Measurements from ENCODE around the gene PPP1R3D.
"Not testable (repeated sequence)": the region's sequence is repeated elsewhere in the genome, so short reads cannot be mapped to it uniquely, and the experiment has no call there.

Gene PPP1R3D, protein sequence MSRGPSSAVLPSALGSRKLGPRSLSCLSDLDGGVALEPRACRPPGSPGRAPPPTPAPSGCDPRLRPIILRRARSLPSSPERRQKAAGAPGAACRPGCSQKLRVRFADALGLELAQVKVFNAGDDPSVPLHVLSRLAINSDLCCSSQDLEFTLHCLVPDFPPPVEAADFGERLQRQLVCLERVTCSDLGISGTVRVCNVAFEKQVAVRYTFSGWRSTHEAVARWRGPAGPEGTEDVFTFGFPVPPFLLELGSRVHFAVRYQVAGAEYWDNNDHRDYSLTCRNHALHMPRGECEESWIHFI

DNA sequence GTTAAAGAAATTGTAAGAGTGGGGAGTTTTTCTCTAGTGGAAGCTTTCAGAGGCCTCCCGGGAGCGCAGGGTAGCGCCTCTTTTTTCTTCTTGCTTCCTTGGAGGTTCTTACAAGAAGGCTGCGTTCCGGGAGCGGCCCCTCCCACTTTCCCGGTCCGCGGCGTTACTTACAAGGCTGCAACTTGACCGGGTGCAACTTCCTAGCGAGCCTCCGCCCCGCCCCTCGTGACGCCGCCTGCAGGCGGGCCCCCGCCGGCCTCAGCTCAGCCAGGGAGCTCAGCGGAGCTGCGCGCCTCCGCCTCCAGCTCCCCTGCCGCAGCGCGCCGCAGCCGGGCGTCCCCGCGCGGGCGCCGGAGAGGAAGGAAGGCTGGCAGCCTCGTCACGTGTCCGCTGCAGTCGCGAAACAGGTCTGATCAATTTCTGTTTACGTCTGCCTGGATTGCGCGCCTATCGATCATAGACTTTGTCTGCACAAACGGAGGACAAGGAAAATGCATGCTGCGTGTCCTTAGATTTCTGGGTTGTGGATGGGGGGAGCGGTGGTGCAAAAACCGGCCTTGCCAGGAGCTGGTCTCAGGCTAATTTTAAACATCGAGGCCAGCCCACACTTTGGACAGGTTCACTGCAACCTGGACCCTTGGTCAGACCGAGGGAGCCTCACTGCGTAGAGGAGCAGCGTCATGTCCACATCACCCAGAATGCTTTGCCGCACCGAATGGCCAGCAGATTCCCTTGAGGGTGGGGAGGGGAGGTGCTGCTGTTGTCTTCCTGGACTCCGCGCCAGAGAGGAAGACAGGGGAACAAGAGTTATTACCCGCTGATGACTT is at the start of gene PPP1R3D, which contains the start of gene FAM217B:
Gene PPP1R3D (minus strand): TSS at position 177 of the 827 bp plus-strand sequence. CDS start 374 bp downstream, outside the sequence.
Gene FAM217B (plus strand): TSS at position 261 of the 827 bp plus-strand sequence. CDS start 3,555 bp downstream, outside the sequence.
- DNase-seq (ENCODE audit: low read depth in 3 of 3), result peak; percentile 71 to 82 (median 78)

DNA sequence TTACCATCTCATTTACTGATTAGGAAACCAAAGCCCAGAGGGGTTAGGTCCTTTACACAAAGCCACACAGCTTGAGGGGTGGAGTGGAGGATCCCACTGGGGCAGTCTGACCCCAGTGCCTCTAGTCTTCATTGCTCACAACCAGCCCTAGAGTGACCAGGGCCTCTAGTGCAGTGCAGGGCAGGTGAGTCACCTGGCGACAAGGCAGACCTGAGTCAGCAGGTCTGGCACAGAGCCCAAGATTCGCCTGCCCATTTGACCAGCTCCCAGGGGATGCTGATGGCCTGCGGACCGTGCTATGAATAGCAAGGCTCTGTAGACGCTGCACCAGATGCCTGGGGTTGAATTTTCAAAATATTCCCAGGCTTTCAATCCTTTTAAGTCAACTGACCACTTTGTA is 48.0 kb upstream of the PPP1R3D start:
- no peak for DNase-seq (ENCODE audit: low read depth in 3 of 3)

DNA sequence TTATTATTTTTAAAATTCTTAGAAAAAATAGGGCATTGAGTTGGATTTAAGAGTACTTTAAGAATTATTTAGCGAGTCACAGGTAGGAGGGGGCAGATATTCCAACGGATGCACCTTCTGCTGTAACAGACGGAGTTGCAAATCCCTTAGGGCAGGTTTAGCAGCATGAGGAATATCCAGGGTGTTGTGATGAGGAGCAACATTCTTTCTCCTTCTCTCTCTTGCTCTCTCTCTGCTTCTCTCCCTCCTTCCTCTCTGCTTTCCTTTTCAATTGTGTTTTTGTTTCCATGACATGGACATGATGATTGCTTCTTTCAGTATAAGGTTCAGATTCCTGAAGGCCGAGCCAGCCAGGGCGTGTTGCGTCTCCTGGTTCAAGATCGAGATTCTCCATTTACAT is 47.0 kb upstream of the PPP1R3D start:
- DNase-seq (ENCODE audit: low read depth in 3 of 3), result no peak

DNA sequence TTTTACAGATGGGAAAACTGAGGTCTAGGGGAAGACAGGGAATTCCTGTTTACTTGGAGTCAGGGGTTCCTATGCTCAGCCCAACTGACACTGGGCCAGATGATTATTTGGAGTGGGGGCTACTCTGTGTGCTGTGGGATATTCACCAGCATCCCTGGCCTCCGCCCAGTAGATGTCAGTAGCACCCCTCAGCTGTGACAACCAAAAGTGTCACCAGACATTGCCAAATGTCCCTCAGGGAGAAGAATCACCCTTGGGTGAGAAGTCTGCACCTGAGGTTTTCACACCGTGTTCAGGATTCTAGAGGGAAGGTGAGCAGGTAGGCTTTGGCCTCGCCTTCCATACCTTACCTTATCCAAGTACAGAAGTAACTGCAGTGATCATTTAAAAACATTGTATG is 45.8 kb upstream of the PPP1R3D start:
- no peak for DNase-seq (ENCODE audit: low read depth in 3 of 3)

DNA sequence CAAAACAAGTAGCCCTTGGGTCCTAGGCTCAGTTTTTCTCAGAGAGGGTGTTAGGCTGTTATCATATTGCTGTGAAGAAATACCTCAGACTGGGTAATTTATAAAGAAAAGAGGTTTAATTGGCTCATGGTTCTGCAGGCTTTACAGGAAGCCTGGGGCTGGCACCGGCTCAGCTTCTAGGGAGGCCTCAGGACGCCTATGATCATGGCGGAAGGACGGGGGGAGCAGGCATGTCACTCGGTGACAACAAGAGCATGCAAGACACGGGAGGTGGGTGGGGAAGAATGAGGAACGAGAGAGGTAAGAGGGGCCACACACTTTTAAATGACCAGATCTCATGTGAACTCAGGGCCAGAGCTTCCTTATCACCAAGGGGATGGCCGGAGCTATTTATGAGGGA is 45.1 kb upstream of the PPP1R3D start:
- DNase-seq (ENCODE audit: low read depth in 3 of 3), result no peak

DNA sequence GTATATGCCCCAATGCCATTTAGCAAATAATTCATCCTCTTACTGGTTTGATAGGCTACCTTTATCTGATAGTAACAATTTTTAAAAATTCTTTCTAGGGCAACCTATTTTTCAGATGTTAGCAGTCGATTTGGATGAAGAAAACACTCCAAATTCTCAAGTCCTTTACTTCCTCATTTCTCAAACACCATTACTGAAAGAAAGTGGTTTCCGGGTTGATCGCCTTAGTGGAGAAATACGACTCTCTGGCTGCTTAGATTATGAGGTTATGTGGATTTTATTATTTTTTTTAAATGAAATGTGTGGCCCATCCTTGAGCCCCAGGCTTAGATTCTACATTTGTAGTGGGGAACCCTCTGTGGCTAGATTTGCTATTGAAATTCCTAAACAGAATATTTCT is 44.4 kb upstream of the PPP1R3D start:
- DNase-seq (ENCODE audit: low read depth in 3 of 3), result no peak

DNA sequence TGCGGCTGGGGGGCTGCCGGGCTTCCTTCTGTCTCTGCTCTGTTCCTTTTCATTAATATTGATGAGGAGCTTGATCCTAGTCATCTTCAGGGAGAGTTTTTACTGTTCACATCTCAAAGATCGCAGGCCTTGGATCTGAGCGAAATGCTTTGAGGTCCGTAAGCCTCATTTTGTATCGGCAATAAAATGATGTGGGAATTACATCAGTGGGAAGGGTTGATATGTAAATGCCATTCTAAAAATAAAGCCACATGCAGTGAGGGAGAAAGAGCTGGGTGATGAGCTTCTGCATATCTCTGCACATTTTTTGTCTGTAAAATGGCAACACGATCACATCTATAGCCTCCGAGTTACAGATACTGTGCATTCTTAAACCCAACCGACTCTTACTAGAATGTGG is 43.0 kb upstream of the PPP1R3D start:
- no peak for DNase-seq (ENCODE audit: low read depth in 3 of 3)

DNA sequence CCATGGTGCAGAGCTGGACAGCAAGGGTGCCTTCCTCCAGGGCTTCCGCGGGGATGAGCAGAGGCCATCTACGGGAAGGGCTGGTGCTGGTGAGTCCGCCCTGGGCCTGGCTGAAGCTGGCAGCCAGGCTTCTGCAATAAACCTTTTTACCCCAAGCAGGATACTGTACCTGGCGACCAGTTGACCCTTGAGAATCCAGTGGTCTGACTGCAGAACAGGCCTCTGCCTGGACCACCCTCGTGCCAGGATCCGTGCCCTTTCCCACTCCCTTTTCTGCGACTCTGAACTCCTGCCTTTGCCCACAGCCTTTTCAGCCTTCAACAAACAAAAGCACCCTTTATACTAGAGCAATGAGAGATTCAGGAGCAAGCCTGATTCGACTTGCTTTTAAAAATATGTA is 37.0 kb upstream of the PPP1R3D start:
- no peak for DNase-seq (ENCODE audit: low read depth in 3 of 3)

DNA sequence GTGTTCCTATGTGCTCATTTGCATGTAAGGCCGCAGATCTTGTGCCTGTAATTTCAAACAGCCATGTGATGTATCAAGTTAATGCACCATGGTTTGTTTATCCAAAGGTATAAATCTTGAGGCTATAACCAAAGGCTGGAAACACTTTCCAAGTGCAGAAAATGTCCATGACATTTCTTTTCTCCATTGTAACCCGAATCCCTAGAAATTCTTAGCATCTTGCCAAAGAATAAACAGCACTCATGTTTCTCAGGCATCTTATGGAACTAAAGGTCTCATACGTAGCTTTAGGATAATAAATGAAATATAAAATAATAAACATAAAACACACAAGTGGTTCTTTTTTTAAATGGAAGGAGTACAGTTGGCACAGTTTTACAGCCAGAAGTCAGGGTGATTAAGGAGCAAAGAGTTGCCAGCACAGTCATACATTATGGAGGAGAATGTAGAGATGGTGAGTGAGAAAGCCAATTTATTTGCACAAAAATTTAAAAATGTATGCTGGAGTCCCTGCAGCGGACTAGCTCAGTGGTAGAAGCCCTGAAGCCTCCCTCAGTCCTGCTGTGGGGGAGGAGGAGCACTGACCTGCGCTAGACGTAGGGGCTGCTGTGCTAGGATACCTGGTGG is 36.2 kb upstream of the PPP1R3D start:
- no peak for DNase-seq (ENCODE audit: low read depth in 3 of 3)

DNA sequence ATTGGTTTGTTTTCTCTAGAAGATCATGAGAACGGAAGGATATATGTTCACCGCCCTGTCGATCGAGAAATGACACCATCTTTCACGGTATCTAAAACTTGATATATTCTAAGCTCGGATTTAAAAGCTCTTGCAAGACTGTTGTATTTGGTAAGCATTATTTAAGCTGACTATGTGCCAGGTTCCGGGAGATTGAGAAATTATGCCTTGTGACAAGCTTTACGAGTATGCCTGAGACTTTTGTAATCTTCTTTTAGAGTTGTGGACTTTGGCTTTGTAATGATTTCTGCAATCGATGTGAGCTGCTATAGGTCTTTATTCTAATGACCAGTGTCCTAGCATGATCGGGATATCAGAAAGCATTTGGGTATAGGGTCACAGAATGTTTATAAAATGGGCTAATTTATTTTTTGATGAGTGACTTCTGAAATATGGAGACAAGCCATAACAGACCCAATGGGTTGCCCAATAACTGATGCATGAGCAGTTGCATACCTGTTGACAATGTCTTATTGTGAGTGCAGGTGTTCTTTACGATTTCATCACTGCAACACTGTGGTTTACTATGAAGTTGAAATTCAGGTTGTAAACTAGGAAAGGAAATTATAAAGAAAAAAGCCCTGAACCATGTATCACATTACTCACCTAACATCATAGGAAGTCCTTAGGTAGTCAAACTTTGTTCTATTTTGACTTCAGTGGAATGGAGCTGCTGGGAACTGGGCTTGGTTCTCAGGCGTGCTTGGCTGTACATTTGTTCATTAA is 32.1 kb upstream of the PPP1R3D start:
- DNase-seq (ENCODE audit: low read depth in 3 of 3), result no peak

DNA sequence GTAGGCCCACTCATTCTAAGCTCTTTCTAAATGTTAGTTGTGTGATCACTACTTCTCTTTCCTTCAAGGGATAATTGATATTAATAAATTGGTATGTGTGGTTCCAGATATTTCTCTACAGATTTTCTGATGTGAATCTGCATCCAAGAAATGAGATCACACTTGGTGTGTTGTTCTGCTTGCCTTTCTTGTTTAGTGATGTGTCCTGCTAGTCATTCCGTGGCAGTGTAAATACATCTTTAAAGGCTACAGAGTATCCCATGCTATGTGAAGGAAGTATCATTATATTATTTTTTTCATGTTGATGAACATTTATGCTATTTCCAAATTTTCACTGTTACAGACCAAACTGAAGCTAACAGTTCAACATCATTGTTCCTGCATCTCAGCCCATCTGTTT is 31.3 kb upstream of the PPP1R3D start:
- no peak for DNase-seq (ENCODE audit: low read depth in 3 of 3)

DNA sequence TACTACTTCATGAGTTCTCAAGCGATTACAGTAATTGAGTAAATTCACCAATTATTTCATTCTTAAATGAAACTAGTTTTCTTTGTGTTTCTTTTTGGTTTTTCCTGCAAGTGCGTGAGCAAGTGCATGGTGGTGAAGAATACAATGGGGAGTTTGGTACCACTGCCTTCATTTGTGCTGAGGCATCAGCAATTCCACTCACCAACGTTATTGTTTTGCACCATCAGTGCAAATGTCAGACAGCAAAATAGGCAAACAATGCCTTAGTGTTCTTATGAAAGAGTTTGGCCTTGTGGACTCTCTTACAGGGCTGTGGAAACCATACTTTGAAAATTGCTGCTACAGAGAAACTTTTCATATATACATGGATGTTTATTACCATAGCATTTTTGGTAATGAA is 26.3 kb upstream of the PPP1R3D start:
- no peak for DNase-seq (ENCODE audit: low read depth in 3 of 3)

DNA sequence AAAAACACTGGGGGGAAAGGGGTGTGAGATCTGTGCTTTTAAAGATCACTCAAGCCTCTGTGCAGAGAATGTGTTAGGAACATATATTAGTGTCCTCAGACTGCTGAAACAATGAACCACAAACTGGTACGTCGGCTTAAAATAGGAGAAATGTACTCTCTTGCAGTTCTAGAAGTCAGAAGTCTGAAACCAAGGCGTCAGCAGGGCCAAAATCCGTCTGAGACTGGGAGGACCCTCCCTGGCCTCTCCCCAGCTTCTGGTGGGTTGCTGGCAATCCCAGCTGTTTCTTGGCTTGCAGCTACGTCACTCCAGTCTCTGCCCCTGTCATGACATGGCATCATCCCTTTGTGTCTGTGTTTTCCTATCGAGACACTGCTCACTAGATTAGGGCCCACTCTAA is 22.1 kb upstream of the PPP1R3D start:
- no peak for DNase-seq (ENCODE audit: low read depth in 3 of 3)

DNA sequence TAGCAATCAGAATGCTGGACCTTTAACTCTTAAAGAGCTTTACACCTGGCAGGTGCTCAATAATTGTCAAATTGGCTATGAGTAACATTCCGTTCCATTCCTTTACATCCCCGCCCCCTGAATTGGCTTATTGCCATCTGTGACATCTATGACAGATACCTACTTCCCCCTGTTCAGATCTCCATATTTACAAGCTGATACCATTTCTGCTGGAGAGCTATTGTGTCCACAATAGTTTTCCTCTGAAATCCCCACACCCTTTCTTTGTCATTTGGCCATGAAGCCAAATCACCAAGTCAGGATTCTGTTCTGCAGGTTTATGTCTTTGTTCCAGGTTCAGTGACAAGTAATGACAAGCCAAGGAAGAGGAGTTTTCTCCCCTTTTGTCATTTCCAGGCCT is 21.3 kb upstream of the PPP1R3D start:
- DNase-seq (ENCODE audit: low read depth in 3 of 3), result no peak

DNA sequence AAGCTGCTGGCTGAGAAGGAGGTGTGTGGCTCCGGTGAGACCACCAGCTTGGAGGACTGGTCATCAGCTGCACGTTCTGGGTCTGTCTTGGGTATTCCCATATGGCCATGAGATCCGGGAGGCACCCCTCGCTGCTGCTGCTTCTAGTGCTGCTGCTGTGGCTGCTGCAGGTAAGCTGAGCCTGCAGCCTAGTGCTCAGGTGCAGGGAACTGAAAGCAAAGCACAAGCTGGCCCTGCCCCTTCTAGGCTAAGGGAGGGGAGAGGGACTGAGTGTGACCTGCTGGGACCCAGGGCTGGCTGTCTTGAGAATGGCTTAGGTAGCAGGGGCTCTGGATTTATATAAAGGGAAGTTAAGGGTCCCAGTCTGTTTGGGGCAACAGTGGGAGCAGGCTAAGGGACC is 18.5 kb upstream of the PPP1R3D start:
- DNase-seq (ENCODE audit: low read depth in 3 of 3), result no peak

DNA sequence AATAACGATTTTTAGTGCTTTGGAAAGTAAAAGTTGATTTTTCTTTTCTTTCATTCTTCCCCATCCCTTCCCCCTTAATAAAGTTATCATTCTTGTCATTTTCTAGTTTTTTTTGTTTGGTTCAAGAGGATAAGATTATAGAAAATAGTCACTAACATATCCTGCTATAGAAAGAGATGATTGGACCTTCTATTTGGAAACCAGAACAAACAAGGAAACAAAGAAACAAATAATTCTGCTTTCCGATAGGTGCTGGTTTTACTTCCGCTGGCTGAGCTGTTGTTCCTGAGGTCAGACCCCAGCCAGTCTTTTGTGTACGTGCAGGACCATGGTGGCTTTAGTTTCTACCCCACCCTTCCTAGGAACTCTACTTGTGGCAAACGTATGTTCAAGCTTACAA is 18.0 kb upstream of the PPP1R3D start, which contains the start of gene CDH26:
Gene CDH26 (plus strand): TSS at position 301 of the 400 bp plus-strand sequence. CDS start 304 bp downstream, outside the sequence.
- DNase-seq (ENCODE audit: low read depth in 3 of 3), result no peak

DNA sequence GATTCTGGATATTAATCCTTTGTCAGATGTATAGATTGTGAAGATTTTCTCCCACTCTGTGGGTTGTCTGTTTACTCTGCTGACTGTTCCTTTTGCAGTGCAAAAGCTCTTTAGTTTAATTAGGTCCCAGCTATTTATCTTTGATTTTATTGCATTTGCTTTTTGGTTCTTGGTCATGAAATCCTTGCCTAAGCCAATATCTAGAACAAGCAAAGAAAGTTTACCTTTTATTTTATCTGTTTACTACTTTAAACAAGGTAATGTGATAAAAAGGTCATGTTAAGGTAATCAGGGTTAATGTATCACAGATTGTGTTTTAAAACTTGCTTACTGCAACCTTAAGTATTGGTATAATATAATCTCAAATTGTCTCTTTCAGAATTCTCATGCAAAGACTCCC is 17.5 kb upstream of the PPP1R3D start:
- not testable (repeated sequence) for DNase-seq (ENCODE audit: low read depth in 3 of 3)

DNA sequence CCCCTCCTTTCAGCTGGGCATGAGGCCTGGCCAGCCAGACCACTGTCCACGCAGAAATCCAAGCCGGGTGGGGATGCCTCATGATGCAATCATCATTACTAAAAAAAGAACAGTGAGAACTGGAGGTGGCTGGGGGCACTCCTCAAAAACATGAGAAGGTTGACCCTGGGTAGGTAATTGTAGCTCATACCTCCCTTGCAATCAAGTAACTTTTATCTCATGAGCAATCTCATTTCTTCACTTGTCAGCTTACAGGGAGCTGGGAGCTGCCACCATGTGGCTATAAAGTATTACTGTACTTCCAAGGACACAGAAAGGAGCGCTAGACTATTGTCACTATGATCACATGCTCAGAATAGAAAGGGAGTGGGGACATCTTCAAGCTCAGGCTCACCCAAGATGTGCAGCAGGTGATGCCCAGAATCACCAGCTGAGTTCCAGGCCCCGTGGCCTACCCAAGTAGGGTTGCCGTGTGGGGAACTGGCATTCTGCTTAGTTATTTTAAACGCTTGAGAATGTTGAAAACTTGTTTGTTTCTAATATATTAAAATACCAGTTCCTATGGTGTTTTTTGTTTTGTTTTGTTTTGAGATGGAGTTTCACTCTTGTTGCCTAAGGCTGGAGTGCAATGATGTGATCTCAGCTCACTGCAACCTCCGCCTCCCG is 15.2 kb upstream of the PPP1R3D start:
- no peak for DNase-seq (ENCODE audit: low read depth in 3 of 3)

DNA sequence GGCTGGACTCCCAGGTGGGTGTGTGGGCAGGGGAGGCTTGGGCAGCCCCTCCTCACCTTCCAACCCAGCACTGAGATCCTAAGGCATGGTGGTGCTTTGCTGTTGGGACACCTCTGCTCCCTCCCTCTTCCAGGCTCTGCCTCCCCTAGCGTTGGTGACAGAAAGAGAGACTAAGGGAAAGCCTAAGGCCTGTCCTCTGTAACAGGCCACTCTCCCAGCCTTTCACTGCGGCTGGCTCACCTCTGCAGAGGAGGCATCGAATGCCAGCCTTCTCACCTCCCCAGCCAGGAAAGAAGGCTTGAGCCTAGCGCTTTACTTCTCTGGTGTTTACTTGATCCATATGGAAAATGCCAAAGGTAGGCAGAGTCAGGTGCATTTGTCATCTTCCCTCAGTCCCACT is 14.6 kb upstream of the PPP1R3D start:
- no peak for DNase-seq (ENCODE audit: low read depth in 3 of 3)

DNA sequence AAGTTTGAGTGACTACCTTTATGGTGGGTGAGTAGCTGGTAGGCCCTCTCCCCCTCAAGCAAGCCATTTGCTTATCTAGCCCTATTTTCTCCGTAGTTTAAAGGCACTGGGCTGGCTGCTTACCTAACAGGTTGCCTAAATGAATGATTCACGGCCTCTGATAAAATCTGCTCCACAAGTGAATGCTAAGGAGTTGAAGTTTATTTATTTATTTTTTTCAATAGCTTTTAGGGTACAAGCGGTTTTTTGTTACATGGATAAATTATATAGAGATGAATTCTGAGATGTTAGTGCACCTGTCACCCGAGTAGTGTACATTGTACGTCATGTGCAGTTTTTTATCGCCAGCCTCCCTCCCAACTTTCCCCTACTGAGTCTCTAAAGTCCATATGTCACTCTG is 9.8 kb upstream of the PPP1R3D start:
- DNase-seq (ENCODE audit: low read depth in 3 of 3), result no peak

Measured in stimulated activated CD4-positive, alpha-beta T cell treated with anti-CD3 and anti-CD28 coated beads, TNF-alpha, amount 100 ng/mL, for 4 hours (primary cell).